ENCODE results near the gene PRKAG3. TPM values are rescaled to one million over a fixed set of nuclear protein-coding genes. Genes with fewer than 3 reads are reported as not detected.

PRKAG3 gene
- total and polyA plus RNA-seq, 2 donors (not counting 1 experiment from before 2014, with no cell fraction given): not detected

- Mint-ChIP-seq H3K27me3 (peaks cover 50% of the 10 kb centered on the region), H3K4me3 (no peak overlapping the region), H3K9me3 (ENCODE audit: insufficient read depth) (no peaks in the 10 kb centered on the region), H3K4me1 (no peaks in the 10 kb centered on the region), H3K27ac (no peak overlapping the region)
- Histone ChIP-seq H3K79me2 (ENCODE audit: control insufficient read depth, insufficient read depth, low read length) (no peaks in the 10 kb centered on the region), H3K4me2 (replicated peaks; ENCODE audit: low read depth, low read length, poor library complexity, severe bottlenecking) (no peak overlapping the region), H3K4me3 (ENCODE audit: control extremely low read depth in 1 of 5, extremely low read depth in 1 of 5, insufficient read depth in 1 of 5, low read depth in 2 of 5, low read length in 4 of 5) (no peak overlapping the region), H4K20me1 (ENCODE audit: control insufficient read depth, insufficient read depth, low read length, poor library complexity, severe bottlenecking) (no peaks in the 10 kb centered on the region), H3K27me3 (replicated peaks in 1 of 4; ENCODE audit: control extremely low read depth in 1 of 4, control insufficient read depth in 3 of 4, insufficient read depth in 4 of 4, low read length in 3 of 4) (peaks cover 0 to 14% (median 0%) of the 10 kb centered on the region in 4 experiments), H2AFZ (ENCODE audit: insufficient read depth, low read depth, low read length, poor library complexity, severe bottlenecking) (no peak overlapping the region), H3K27ac (ENCODE audit: low read length in 2 of 2) (no peak overlapping the region), H3K9me3 (ENCODE audit: control extremely low read depth in 1 of 3, control insufficient read depth in 2 of 3, insufficient read depth in 1 of 3, low read length in 2 of 3) (no peaks in the 10 kb centered on the region), H3K36me3 (replicated peaks in 1 of 2; ENCODE audit: control extremely low read depth in 1 of 2, control insufficient read depth in 1 of 2, extremely low read depth in 1 of 2, insufficient read depth in 2 of 2, low read length in 1 of 2) (no peaks in the 10 kb centered on the region), H3K9ac (ENCODE audit: low read length) (no peak overlapping the region), H3K4me1 (ENCODE audit: control insufficient read depth in 2 of 2, insufficient read depth in 2 of 2, low read length in 2 of 2) (no peaks in the 10 kb centered on the region)
- DNase-seq: no peak
- no peak for TF ChIP-seq EZH2 (IDR thresholded peaks at IDR 0.05; ENCODE audit: borderline replicate concordance, insufficient read depth, low read depth, low read length, poor library complexity, severe bottlenecking)
- no peak for TF ChIP-seq CTCF (IDR thresholded peaks at IDR 0.05)
- ChIA-PET POLR2A (interaction anchor here (0.6 kb wide), 1 partner anchor 10 kb away, joined by 11 read pairs; no protein-coding TSS in a partner anchor), CTCF (no interaction called here)
- no peak for ATAC-seq (ENCODE audit: low read depth)
- 85% methylated on average over 2 of the region's 2 CpGs for WGBS (ENCODE audit: insufficient coverage)
- intact Hi-C loops (cut with micrococcal nuclease): no loop called here
These were observed 15.0 kb downstream of the PRKAG3 start for GRCh38 chr2:218816561-218817011.

GRCh38 chr2:218815649-218816048 is 16.0 kb downstream of the PRKAG3 start:
- H3K4me1 Mint-ChIP-seq: no peaks in the 10 kb centered on the region
- Histone ChIP-seq H3K4me3 (ENCODE audit: control extremely low read depth in 1 of 5, extremely low read depth in 1 of 5, insufficient read depth in 1 of 5, low read depth in 2 of 5, low read length in 4 of 5) (no peak overlapping the region), H3K9me3 (ENCODE audit: control extremely low read depth in 1 of 3, control insufficient read depth in 2 of 3, insufficient read depth in 1 of 3, low read length in 2 of 3) (no peaks in the 10 kb centered on the region), H3K9ac (ENCODE audit: low read length) (no peak overlapping the region), H3K4me2 (replicated peaks; ENCODE audit: low read depth, low read length, poor library complexity, severe bottlenecking) (no peak overlapping the region), H3K4me1 (ENCODE audit: control insufficient read depth in 2 of 2, insufficient read depth in 2 of 2, low read length in 2 of 2) (no peaks in the 10 kb centered on the region), H2AFZ (ENCODE audit: insufficient read depth, low read depth, low read length, poor library complexity, severe bottlenecking) (no peak overlapping the region), H3K79me2 (ENCODE audit: control insufficient read depth, insufficient read depth, low read length) (no peaks in the 10 kb centered on the region), H4K20me1 (ENCODE audit: control insufficient read depth, insufficient read depth, low read length, poor library complexity, severe bottlenecking) (no peaks in the 10 kb centered on the region), H3K36me3 (replicated peaks in 1 of 2; ENCODE audit: control extremely low read depth in 1 of 2, control insufficient read depth in 1 of 2, extremely low read depth in 1 of 2, insufficient read depth in 2 of 2, low read length in 1 of 2) (no peaks in the 10 kb centered on the region), H3K27ac (ENCODE audit: low read length in 2 of 2) (no peak overlapping the region), H3K27me3 (replicated peaks in 1 of 4; ENCODE audit: control extremely low read depth in 1 of 4, control insufficient read depth in 3 of 4, insufficient read depth in 4 of 4, low read length in 3 of 4) (peaks cover 0 to 12% (median 0%) of the 10 kb centered on the region in 4 experiments)
- ChIA-PET CTCF (no interaction called here), POLR2A (no interaction called here)
- no peak overlapping the region for H3K4me3 Mint-ChIP-seq
- peaks cover 48% of the 10 kb centered on the region for H3K27me3 Mint-ChIP-seq
- no peak overlapping the region for H3K27ac Mint-ChIP-seq
- TF ChIP-seq EZH2 (IDR thresholded peaks at IDR 0.05; ENCODE audit: borderline replicate concordance, insufficient read depth, low read depth, low read length, poor library complexity, severe bottlenecking): no peak
- TF ChIP-seq CTCF (IDR thresholded peaks at IDR 0.05): no peak
- DNase-seq (no peak), ATAC-seq (ENCODE audit: low read depth) (no peak)
- no peaks in the 10 kb centered on the region for H3K9me3 Mint-ChIP-seq (ENCODE audit: insufficient read depth)
- intact Hi-C loops (cut with micrococcal nuclease): no loop called here
- 100% methylated on average over 4 of the region's 4 CpGs for WGBS (ENCODE audit: insufficient coverage)

All from B cell (primary cell).